Tibial nerve (tissue), 3 donors: ENCODE data around the gene BICRAL.

Experiments
- CTCF ChIP-seq, 5 experiments: fragments of 200-600 bp in 3 of 5; fragments of 450-650 bp in 2 of 5; sonication (generic) in 3 of 5; IDR thresholded peaks; one replicate each; pipeline ENCODE4 v1.5.1; 2016 to 2019; ENCODE audit warnings: antibody characterized with exemption in 5 of 5, mild to moderate bottlenecking in 3 of 5, moderate library complexity in 2 of 5
- POLR2A ChIP-seq, 2 donors: fragments of 450-650 bp; IDR thresholded peaks; one replicate each; pipeline ENCODE4 v1.6.1; 2017; ENCODE audit warnings: antibody characterized with exemption in 2 of 2, mild to moderate bottlenecking in 2 of 2, moderate library complexity in 2 of 2

- TF ChIP-seq POLR2A (IDR thresholded peaks at IDR 0.05) (no peak), CTCF (IDR thresholded peaks at IDR 0.05) (no peak)
Observed at GRCh38 chr6:42790549-42791181, 8.8 kb downstream of the BICRAL start.
